Activated T-cell treated with anti-CD3 and anti-CD28 coated beads, Interleukin-2, amount 50 U/mL, for 72 hours (primary cell): ENCODE measurements around the gene MYH16. TPM values are rescaled to one million over a fixed set of nuclear protein-coding genes. Genes with fewer than 3 reads are reported as not detected.

Experiments used
- ATAC-seq, 2 donors: fragments of 150-1000 bp; cut with Tn5 transposase; replicated peaks in 1 of 2; 2 replicates each; pipeline ENCODE4 v1.10.0; 2021; ENCODE audit warnings: moderate library complexity in 2 of 2, mild to moderate bottlenecking in 1 of 2
- DNase-seq, 2 donors: peaks; one replicate each; pipeline ENCODE4 v3.0.0; 2021 to 2022; ENCODE audit warnings: mixed read lengths in 1 of 2
- H3K27ac Mint-ChIP-seq: one replicate; pipeline ENCODE4 v1.8.0; 2022; ENCODE audit warnings: mild to moderate bottlenecking, moderate library complexity, mixed read lengths
- H3K27me3 Mint-ChIP-seq: one replicate; pipeline ENCODE4 v1.8.0; 2022; ENCODE audit warnings: low read depth, mixed read lengths
- H3K36me3 Mint-ChIP-seq, 2 donors: one replicate each; pipeline ENCODE4 v1.8.0; 2022; ENCODE audit warnings: mixed read lengths in 2 of 2, mild to moderate bottlenecking in 1 of 2; ENCODE audit not compliant: insufficient read depth in 2 of 2
- H3K4me1 Mint-ChIP-seq: one replicate; pipeline ENCODE4 v1.8.0; 2022; ENCODE audit warnings: low read depth, mixed read lengths
- H3K4me3 Mint-ChIP-seq, 2 donors: one replicate each; pipeline ENCODE4 v1.8.0; 2022; ENCODE audit warnings: mild to moderate bottlenecking in 2 of 2, mixed read lengths in 2 of 2, moderate library complexity in 2 of 2
- H3K9me3 Mint-ChIP-seq, 2 donors: one replicate each; pipeline ENCODE4 v1.8.0; 2022; ENCODE audit warnings: mixed read lengths in 2 of 2
- total RNA-seq, 2 donors: library from RNA; stranded (reverse); gene quantifications; one replicate each; pipeline ENCODE4 v1.2.3, GENCODE V29; 2022

Gene MYH16
- total RNA-seq, 2 donors from 2014 or later: not detected

DNA sequence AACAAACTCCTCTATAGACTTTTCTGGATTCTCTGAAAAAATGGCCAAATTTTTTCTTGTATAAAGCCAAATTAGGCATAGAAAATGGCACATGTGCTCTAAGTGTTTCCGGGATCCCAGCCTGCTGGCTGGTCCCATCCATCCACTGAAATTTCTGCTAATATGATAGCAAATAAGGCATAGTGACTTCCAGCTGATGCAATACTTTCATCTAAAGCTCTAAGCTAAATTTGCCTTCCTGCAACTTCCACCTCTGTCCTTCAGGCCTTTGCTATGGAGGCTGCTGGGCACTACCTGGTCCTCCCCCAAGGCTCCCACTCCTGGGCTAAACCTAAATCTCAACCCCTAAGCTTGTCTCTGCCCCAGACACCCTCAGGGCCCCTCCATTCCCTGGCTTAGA lies 20.5 kb downstream of the MYH16 start:
- DNase-seq (no peak), ATAC-seq (no peak)
- Mint-ChIP-seq H3K9me3 (no peaks in the 10 kb centered on the region), H3K36me3 (no peaks in the 10 kb centered on the region), H3K27me3 (no peaks in the 10 kb centered on the region), H3K4me3 (no peak overlapping the region), H3K27ac (no peak overlapping the region), H3K4me1 (no peaks in the 10 kb centered on the region)

GRCh38 chr7:99293650-99294049 lies 21.0 kb downstream of the MYH16 start:
- H3K36me3 Mint-ChIP-seq: no peaks in the 10 kb centered on the region
- no peaks in the 10 kb centered on the region for H3K27me3 Mint-ChIP-seq
- H3K4me1 Mint-ChIP-seq: no peaks in the 10 kb centered on the region
- H3K4me3 Mint-ChIP-seq: no peak overlapping the region
- H3K27ac Mint-ChIP-seq: no peak overlapping the region
- no peaks in the 10 kb centered on the region for H3K9me3 Mint-ChIP-seq
- ATAC-seq: no peak
- DNase-seq: no peak

- Mint-ChIP-seq H3K27ac (no peak overlapping the region), H3K36me3 (no peaks in the 10 kb centered on the region), H3K4me1 (no peaks in the 10 kb centered on the region), H3K4me3 (no peak overlapping the region), H3K27me3 (no peaks in the 10 kb centered on the region), H3K9me3 (no peaks in the 10 kb centered on the region)
- ATAC-seq: no peak
- DNase-seq: no peak
These were observed 23.8 kb downstream of the MYH16 start for GRCh38 chr7:99296471-99296870.

GRCh38 chr7:99301496-99301895 lies 28.9 kb downstream of the MYH16 start:
- H3K27ac Mint-ChIP-seq: no peak overlapping the region
- H3K4me3 Mint-ChIP-seq: no peak overlapping the region
- no peak for DNase-seq
- no peaks in the 10 kb centered on the region for H3K4me1 Mint-ChIP-seq
- no peak for ATAC-seq
- H3K36me3 Mint-ChIP-seq: no peaks in the 10 kb centered on the region
- H3K9me3 Mint-ChIP-seq: no peaks in the 10 kb centered on the region
- H3K27me3 Mint-ChIP-seq: no peaks in the 10 kb centered on the region

DNA sequence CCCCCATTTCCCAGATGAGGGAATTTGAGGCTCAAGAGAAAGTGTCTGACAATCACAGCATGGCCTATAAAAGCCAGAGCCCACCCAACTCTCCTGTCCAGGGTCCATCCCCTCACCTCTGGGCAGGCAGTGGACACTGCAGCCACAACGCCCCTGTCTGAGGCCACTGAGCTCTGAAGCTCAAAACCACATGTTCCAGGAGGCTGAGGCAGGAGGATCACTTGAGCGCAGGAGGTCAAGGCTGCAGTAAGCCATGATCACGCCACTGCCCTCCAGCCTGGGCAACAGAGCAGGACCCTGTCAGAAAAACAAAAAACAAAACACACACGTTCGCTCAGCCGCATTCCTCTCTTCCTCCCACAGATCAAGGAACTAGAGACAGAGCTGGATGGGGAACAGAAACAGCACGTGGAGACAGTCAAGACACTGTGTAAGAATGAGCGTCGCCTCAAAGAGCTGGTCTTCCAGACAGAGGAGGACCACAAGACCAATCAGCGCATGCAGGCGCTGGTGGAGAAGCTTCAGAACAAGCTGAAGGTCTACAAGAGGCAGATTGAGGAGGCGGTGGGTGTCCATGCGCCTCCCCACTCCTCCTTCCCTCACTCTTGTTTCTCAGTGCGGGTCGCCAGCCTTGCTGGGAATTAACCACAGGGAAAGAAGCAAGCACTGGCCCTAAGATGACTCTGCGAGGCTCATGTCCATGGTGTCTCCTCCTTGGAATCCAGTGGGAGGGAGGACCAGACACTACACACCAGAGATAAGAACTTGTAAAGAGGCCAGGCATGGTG lies 33.0 kb downstream of the MYH16 start:
- Mint-ChIP-seq H3K36me3 (no peaks in the 10 kb centered on the region), H3K9me3 (no peaks in the 10 kb centered on the region), H3K4me3 (no peak overlapping the region), H3K27me3 (peaks cover 7% of the 10 kb centered on the region), H3K27ac (no peak overlapping the region), H3K4me1 (no peaks in the 10 kb centered on the region)
- ATAC-seq (no peak), DNase-seq (no peak)

- Mint-ChIP-seq H3K27me3 (peaks cover 9% of the 10 kb centered on the region), H3K27ac (no peak overlapping the region), H3K4me3 (no peak overlapping the region), H3K36me3 (no peaks in the 10 kb centered on the region), H3K9me3 (no peaks in the 10 kb centered on the region), H3K4me1 (peaks cover 10% of the 10 kb centered on the region)
- DNase-seq (peak; percentile 17 to 18), ATAC-seq (peak; percentile 59 to 76)
These were observed 35.9 kb downstream of the MYH16 start for GRCh38 chr7:99308461-99309074.

- no peak overlapping the region for H3K27ac Mint-ChIP-seq
- H3K36me3 Mint-ChIP-seq: no peaks in the 10 kb centered on the region
- no peak overlapping the region for H3K4me3 Mint-ChIP-seq
- no peak for ATAC-seq
- no peak for DNase-seq
- H3K9me3 Mint-ChIP-seq: no peaks in the 10 kb centered on the region
- peaks cover 9% of the 10 kb centered on the region for H3K27me3 Mint-ChIP-seq
- peaks cover 16% of the 10 kb centered on the region for H3K4me1 Mint-ChIP-seq
These were observed 36.5 kb downstream of the MYH16 start for GRCh38 chr7:99309111-99309510.

DNA sequence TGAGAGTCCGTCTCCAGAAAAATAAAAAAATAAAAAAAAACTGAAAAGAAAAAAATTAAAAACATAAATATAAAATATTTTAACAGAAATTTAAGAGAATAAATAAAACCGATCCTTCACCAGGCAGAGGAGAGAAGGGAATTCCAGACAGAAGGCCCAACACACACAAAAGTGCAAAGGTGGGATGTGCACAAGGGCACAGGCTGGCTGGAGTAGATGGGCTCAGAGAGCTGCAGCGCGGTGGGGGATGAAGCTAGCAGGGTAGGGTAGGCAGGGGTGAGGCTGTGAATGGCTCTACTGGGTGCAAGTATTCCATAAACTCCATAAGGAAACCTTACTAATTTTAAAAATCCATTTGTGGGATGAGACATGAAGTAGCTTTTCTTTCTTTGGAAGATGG lies 37.4 kb downstream of the MYH16 start:
- Mint-ChIP-seq H3K27me3 (peaks cover 9% of the 10 kb centered on the region), H3K36me3 (no peaks in the 10 kb centered on the region), H3K4me1 (peaks cover 22% of the 10 kb centered on the region), H3K27ac (no peak overlapping the region), H3K9me3 (no peaks in the 10 kb centered on the region), H3K4me3 (no peak overlapping the region)
- ATAC-seq (no peak), DNase-seq (no peak)

- Mint-ChIP-seq H3K27ac (no peak overlapping the region), H3K9me3 (no peaks in the 10 kb centered on the region), H3K27me3 (peaks cover 9% of the 10 kb centered on the region), H3K4me1 (peaks cover 22% of the 10 kb centered on the region), H3K36me3 (no peaks in the 10 kb centered on the region), H3K4me3 (no peak overlapping the region)
- no peak for DNase-seq
- no peak for ATAC-seq
These were observed 39.1 kb downstream of the MYH16 start for GRCh38 chr7:99311702-99312101.

DNA sequence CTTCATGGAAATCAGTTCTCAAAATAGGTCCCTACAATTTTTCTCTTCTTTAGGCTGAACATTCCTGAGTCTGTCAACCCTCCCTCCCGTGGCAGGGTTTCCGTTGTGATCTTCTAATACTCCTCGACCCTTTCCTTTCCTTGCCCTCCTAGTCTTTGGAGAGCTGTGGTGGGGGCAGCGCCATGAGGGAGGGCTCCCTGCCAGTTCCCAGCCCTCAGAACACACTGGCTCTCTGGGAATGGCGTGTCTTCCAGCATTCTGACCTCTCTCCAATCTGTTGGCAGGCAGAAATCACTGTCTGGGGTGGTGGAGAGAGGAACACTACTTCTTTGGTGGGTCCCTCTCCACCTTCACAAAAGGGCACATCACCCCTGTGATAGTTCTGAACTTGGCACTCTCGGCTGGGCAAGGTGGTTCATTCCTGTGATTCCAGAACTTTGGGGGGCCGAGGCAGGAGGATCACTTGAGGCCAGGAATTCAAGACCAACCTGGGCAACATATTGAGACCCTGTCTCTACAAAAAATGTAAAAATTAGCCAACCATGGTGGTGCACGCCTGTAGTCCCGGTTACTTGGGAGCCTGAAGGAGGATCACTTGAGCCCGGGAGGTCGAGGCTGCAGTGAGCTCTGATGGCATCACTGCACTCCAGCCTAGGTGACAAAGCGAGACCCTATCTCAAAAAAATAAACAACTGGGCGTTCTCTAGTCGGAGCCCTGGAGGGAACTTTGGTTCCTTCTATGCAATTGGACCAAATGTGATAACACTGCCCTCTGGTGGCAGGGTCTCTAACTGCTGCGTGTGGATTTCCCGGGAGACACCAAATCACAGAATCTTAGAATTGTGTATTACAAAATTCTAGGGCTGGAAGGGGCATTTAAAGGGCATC lies 39.9 kb downstream of the MYH16 start:
- ATAC-seq: peak; percentile 41 to 49
- peaks cover 9% of the 10 kb centered on the region for H3K27me3 Mint-ChIP-seq
- no peaks in the 10 kb centered on the region for H3K9me3 Mint-ChIP-seq
- no peak overlapping the region for H3K27ac Mint-ChIP-seq
- H3K4me1 Mint-ChIP-seq: peaks cover 22% of the 10 kb centered on the region
- H3K36me3 Mint-ChIP-seq: no peaks in the 10 kb centered on the region
- peak overlapping the region; percentile 22 to 39 for H3K4me3 Mint-ChIP-seq
- DNase-seq: peak; percentile 68 to 80

DNA sequence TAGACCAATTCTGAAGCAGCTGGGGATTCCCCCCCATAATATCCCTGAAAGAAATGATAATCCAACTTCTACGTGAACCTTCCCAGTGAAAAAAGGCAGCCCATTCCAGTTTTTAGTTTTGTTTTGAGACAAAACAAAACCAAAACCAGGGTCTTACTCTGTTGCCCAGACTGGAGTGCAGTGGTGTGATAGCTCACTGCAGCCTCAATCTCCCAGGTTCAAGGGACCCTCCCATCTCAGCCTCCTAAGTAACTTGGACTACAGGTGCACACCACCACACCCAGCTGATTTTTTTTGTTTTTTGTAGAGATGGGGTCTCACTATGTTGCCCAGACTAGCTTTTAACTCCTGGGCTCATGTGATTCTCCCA lies 40.5 kb downstream of the MYH16 start:
- H3K36me3 Mint-ChIP-seq: no peaks in the 10 kb centered on the region
- no peak overlapping the region for H3K27ac Mint-ChIP-seq
- peaks cover 22% of the 10 kb centered on the region for H3K4me1 Mint-ChIP-seq
- ATAC-seq: no peak
- no peak for DNase-seq
- H3K4me3 Mint-ChIP-seq: peak overlapping the region; percentile 22 to 39
- peaks cover 9% of the 10 kb centered on the region for H3K27me3 Mint-ChIP-seq
- no peaks in the 10 kb centered on the region for H3K9me3 Mint-ChIP-seq

GRCh38 chr7:99314504-99314903 lies 41.9 kb downstream of the MYH16 start:
- Mint-ChIP-seq H3K4me3 (no peak overlapping the region), H3K9me3 (no peaks in the 10 kb centered on the region), H3K4me1 (peaks cover 22% of the 10 kb centered on the region), H3K27me3 (peaks cover 9% of the 10 kb centered on the region), H3K36me3 (no peaks in the 10 kb centered on the region), H3K27ac (no peak overlapping the region)
- peak; percentile 92 to 93 for ATAC-seq
- DNase-seq: peak; percentile 59 to 65

DNA sequence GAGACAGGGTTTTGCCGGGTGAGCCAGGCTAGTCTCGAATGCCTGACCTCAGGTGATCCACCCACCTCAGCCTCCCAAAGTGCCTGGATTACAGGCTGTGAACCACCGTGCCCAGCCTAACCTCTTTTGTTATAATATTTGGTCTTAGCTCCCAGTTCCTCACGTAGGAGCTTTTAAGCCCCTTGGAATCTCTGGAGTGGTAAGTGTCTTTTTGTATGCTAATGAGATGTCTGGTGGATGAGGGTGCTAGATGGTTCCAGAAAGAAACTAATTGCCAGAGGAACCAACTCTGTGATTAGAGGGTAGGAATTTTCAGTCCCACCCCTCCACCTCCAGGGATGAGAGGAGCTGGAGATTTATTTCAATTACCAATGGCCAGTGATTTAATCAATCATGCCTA lies 47.7 kb downstream of the MYH16 start:
- ATAC-seq (no peak), DNase-seq (no peak)
- Mint-ChIP-seq H3K4me3 (no peak overlapping the region), H3K36me3 (no peaks in the 10 kb centered on the region), H3K4me1 (no peaks in the 10 kb centered on the region), H3K27ac (no peak overlapping the region), H3K9me3 (no peaks in the 10 kb centered on the region), H3K27me3 (no peaks in the 10 kb centered on the region)
